AG04449 (cell line): ENCODE measurements around the gene ETV6.

Experiments
- CTCF ChIA-PET: fragments of 350-600 bp; formaldehyde crosslinking; extraction: SDS; loops from one replicate; lab custom pipeline; 2021; ENCODE audit warnings: antibody characterized with exemption; lab: Yijun Ruan, JAX
- POLR2A ChIA-PET: fragments of 400-600, 350-600 bp; formaldehyde crosslinking; extraction: SDS; loops from one replicate; lab custom pipeline; 2020; ENCODE audit warnings: antibody characterized with exemption, inconsistent platforms; lab: Yijun Ruan, JAX
- DNase-seq: peaks from one replicate; pipeline ENCODE4 v3.0.0-alpha.2; 2010; ENCODE audit warnings: low read depth, low spot score
- H3K4me3 ChIP-seq: 2 replicates; pipeline ENCODE4 v1.5.1; 2011; ENCODE audit warnings: low read depth, mild to moderate bottlenecking, control low read depth, low read length
- TF ChIP-seq, protein P1 (sequence below): IDR thresholded peaks from one replicate; pipeline ENCODE4 v1.5.1; 2011; ENCODE audit warnings: mild to moderate bottlenecking, moderate library complexity, low read length, control low read depth, inconsistent platforms; ENCODE audit not compliant: insufficient read depth; ENCODE audit errors: missing control alignments

The ETV6 gene

DNA sequence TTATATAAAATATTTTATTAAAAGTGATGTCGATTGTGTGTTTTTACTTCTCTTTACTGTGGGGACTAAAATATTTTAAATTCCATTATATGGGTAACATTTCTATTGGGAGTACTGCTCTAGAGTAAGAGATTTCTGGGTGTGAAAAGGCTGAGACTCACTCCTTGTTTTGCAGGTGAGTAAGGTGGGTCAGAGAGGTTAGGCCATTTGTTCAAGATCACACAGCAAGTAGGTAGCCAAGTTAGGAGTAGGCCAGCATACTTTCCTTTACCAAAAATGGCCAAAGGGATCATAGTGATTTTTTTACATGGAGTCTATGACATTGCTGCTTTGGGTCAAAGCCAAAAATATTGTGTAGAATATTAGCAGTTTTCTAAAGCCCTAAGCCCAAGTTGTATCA lies 138.0 kb downstream of the ETV6 start:
- H3K4me3 ChIP-seq, result no peak overlapping the region
- TF ChIP-seq, protein P1, sequence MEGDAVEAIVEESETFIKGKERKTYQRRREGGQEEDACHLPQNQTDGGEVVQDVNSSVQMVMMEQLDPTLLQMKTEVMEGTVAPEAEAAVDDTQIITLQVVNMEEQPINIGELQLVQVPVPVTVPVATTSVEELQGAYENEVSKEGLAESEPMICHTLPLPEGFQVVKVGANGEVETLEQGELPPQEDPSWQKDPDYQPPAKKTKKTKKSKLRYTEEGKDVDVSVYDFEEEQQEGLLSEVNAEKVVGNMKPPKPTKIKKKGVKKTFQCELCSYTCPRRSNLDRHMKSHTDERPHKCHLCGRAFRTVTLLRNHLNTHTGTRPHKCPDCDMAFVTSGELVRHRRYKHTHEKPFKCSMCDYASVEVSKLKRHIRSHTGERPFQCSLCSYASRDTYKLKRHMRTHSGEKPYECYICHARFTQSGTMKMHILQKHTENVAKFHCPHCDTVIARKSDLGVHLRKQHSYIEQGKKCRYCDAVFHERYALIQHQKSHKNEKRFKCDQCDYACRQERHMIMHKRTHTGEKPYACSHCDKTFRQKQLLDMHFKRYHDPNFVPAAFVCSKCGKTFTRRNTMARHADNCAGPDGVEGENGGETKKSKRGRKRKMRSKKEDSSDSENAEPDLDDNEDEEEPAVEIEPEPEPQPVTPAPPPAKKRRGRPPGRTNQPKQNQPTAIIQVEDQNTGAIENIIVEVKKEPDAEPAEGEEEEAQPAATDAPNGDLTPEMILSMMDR, result no peak
- ChIA-PET CTCF (no interaction called here), POLR2A (no interaction called here)
- DNase-seq, result no peak

DNA sequence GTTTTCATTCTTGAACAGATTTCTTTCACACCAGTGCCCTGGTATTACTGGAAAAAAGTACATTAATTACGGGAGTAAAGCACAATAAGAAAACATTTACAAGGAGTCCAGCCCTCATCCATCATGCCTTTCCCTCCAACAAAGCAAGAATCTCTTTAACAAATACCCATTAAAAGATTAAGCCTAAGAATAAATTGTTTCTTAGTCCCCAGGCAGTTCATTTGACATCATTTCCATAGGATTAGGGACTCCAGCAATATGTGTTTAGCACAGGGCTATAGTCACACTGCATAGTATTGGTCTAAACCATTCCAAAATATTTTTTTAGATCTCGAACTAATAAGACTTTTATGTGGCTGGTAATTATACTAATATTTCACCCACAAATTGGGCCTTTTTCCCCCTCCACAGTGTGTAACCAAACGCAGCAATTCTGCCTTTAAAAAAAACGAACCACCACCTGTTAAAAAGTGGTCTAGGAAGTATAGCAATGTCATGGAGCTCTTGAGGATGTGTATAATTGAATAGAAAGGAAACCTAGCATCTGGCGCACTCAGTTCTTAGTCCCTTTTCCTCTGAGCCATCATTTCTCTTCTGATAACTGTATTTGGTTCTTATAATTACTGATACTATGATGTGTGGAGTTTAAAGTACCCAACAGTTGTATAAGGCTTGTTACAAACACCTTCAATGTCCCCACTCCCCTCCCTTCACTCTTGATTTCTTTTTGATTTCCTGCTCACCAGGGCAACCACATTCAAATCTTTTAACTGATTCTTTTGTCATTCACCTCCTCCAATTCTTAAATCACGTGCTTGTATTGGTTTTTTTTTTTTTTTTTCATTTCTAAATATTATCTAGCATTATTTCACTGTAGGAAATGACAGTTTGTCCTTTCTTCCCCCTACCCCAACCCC lies 138.7 kb downstream of the ETV6 start:
- TF ChIP-seq, protein P1, result no peak
- CTCF ChIA-PET, result no interaction called here
- POLR2A ChIA-PET, result no interaction called here
- DNase-seq, result no peak
- H3K4me3 ChIP-seq, result no peak overlapping the region

DNA sequence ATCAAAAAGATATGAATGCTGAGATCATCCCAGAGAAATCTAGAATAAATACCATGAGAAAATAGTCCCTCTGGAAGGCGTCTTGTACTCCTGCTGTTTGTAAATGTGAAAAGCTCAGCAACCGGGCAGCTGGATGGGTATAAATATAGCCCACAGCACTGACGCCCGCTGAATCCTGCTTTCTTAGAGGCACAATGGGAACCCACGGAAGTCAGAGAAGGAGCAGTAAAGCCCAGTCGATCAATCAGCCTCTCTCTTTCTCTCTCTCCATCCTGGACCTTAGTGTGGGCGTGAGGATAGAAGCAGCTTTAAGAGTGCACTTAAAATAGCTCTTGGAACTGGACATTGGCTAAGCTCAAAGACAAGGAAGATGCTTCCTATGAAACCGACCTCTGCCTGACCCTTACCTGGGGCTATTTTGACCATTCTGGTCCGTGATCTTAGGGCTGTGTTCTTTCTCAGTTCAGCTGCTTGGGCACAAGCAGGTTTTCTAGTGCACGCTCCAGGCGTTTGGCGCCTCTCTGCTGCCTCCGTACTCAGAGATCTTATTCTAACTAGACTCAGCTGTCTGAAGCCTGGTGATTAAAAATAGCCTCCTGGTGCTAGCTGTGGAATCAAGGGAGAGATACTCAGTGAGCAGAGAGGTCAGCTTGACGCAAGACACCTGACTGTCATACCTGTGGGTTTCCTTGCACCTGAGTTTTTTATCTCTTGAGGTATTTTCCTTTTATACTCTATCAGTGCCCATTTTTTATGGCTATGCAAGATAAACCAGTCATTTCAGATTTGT lies 144.6 kb downstream of the ETV6 start:
- POLR2A ChIA-PET, result interaction anchor here (0.5 to 0.6 kb wide), 2 partner anchors 36 to 519 kb away, joined by 3 to 4 read pairs; no protein-coding TSS in a partner anchor
- H3K4me3 ChIP-seq, result no peak overlapping the region
- DNase-seq, result no peak
- TF ChIP-seq, protein P1, result no peak
- CTCF ChIA-PET, result interaction anchor here (0.7 kb wide), 1 partner anchor 239 kb away, joined by 3 read pairs; no protein-coding TSS in a partner anchor

- ChIA-PET CTCF (interaction anchor here (1.2 kb wide), 1 partner anchor 238 kb away, joined by 4 read pairs; no protein-coding TSS in a partner anchor), POLR2A (no interaction called here)
- DNase-seq, result no peak
- TF ChIP-seq, protein P1, result no peak
- no peak overlapping the region for H3K4me3 ChIP-seq
Observed at GRCh38 chr12:11794751-11795150, 145.3 kb downstream of the ETV6 start.

DNA sequence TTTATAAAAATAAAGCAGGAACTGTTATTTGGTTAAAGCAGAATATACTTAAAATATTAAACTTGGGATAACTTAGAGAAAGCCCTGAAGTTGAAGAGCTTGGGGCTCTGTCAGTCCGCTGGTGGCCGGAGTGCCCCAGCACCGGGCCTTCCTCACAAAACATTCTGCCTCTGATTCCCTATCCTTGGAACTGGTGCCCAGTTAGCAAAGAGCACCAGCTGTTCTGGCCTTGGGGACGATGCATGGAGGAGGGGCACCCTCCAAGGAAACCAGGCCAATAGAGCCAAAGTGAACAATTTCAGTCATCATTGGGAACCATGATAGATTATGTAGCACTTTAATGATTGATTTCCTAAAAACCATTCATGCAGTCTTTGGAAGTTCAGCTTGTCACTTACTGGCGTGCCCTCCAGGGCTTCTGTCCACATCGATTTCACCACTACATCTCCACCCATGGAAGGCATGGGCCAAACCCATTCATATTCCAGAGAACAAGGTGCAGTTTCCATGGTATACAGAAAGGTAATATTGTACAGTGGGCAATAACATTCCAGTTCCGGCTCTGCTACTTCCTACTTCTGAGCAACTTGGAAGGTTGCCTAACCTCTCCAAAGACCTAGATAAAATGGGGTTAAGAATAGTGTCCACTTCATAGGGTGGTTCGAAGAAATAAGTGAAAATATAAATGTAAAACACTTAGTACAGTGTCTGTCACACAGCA lies 145.9 kb downstream of the ETV6 start:
- POLR2A ChIA-PET, result interaction anchor here (1.0 to 1.4 kb wide), 5 partner anchors 15 to 32 kb away, joined by 3 to 8 read pairs (median 6); no protein-coding TSS in a partner anchor

More for the DNA sequence above, 145.9 kb downstream of the ETV6 start:
- CTCF ChIA-PET, result interaction anchor here (0.8 to 1.2 kb wide), 2 partner anchors 14 to 238 kb away, joined by 3 to 4 read pairs; no protein-coding TSS in a partner anchor
- no peak overlapping the region for H3K4me3 ChIP-seq
- no peak for DNase-seq
- TF ChIP-seq, protein P1, result no peak
